Body of pancreas (tissue), 4 donors: ENCODE measurements around the gene SNX24. TPM values are rescaled to one million over a fixed set of nuclear protein-coding genes. Genes with fewer than 3 reads are reported as not detected.
"Not testable (repeated sequence)": the region's sequence is repeated elsewhere in the genome, so short reads cannot be mapped to it uniquely, and the experiment has no call there.

Experiments used
- ATAC-seq: fragments of 150-250 bp; one replicate; pipeline ENCODE4 v1.9.1; 2016
- DNase-seq, 4 donors: peaks; one replicate each; pipeline ENCODE4 v3.0.0-alpha.2; 2019
- H3K27ac ChIP-seq, 4 donors: fragments of 200-600 bp; sonication (generic); 1 replicate in 3 of 4; 2 replicates in 1 of 4; pipeline versions ENCODE4 v1.5.1 to v1.6.1; 2016 to 2019; ENCODE audit warnings: mild to moderate bottlenecking in 1 of 4, mixed read lengths in 1 of 4, moderate library complexity in 1 of 4
- H3K27me3 ChIP-seq, 2 donors: fragments of 200-600 bp; sonication (generic); one replicate each; pipeline ENCODE4 v1.6.0; 2016; ENCODE audit warnings: mild to moderate bottlenecking in 1 of 2
- H3K36me3 ChIP-seq, 2 donors: fragments of 200-600 bp; sonication (generic); replicated peaks in 1 of 2; 2 replicates each; pipeline ENCODE4 v1.5.1; 2016; ENCODE audit warnings: low read depth in 2 of 2; ENCODE audit not compliant: insufficient read depth in 1 of 2
- H3K4me1 ChIP-seq: fragments of 200-600 bp; sonication (generic); one replicate; pipeline ENCODE4 v1.6.0; 2016
- H3K4me3 ChIP-seq, 2 donors: fragments of 200-600 bp; sonication (generic); 1 replicate in 1 of 2; 2 replicates in 1 of 2; pipeline ENCODE4 v1.5.1; 2016 to 2019
- H3K9me3 ChIP-seq, 3 donors: fragments of 200-600 bp; sonication (generic); 1 replicate in 2 of 3; 2 replicates in 1 of 3; pipeline ENCODE4 v1.5.1; 2016
- CTCF ChIP-seq, 7 experiments: fragments of 450-650 bp in 4 of 7; fragments of 200-600 bp in 3 of 7; sonication (generic) in 3 of 7; IDR thresholded peaks; one replicate each; pipeline ENCODE4 v1.5.1; 2016 to 2019; ENCODE audit warnings: antibody characterized with exemption in 7 of 7
- POLR2A ChIP-seq, 3 donors: fragments of 450-650 bp; IDR thresholded peaks; one replicate each; pipeline ENCODE4 v1.6.1; 2016; ENCODE audit warnings: antibody characterized with exemption in 3 of 3, mild to moderate bottlenecking in 2 of 3
- WGBS, 2 donors: methylation state at CpG; one replicate each; pipeline ENCODE4 v1.1.5; 2017; 5-methylcytosine and 5-hydroxymethylcytosine counted together
- intact Hi-C: fragments of 100-400 bp; cut with DNase I; formaldehyde crosslinking; loops from one replicate; pipeline ENCODE4 v1.15.1; 2023
- total RNA-seq, 2 donors: library from RNA; depleted of rRNA; stranded (reverse); fragments of >200 nt; gene quantifications; one replicate each; pipeline ENCODE4 v1.1.0, GENCODE V29; 2016

SNX24 gene
- total RNA-seq, 2 donors from 2014 or later = 6.7 to 19.1 TPM

- H3K27me3 ChIP-seq = no peaks in the 10 kb centered on the region
- ATAC-seq = peak; percentile 15
- intact Hi-C loops = no loop called here
These were observed 121.7 kb downstream of the SNX24 start for GRCh38 chr5:122967085-122967484.

GRCh38 chr5:122967625-122968024 lies 122.2 kb downstream of the SNX24 start:
- no peak overlapping the region for H3K4me3 ChIP-seq
- ATAC-seq (peak; percentile 59), DNase-seq (peak; percentile 8 to 57 (median 19))
- H3K36me3 ChIP-seq = no peaks in the 10 kb centered on the region
- no peak overlapping the region for H3K27ac ChIP-seq
- no peak for TF ChIP-seq CTCF (IDR thresholded peaks at IDR 0.05)
- TF ChIP-seq POLR2A (IDR thresholded peaks at IDR 0.05) = no peak
- no peaks in the 10 kb centered on the region for H3K9me3 ChIP-seq
- 49 to 62% methylated on average over 8 of the region's 8 CpGs for WGBS, 2 donors
- H3K4me1 ChIP-seq = peaks cover 30% of the 10 kb centered on the region
- H3K27me3 ChIP-seq = no peaks in the 10 kb centered on the region
- intact Hi-C loops = no loop called here

More at GRCh38 chr5:122967085-122967484, 121.7 kb downstream of the SNX24 start:
- 63 to 81% methylated on average over 7 of the region's 7 CpGs for WGBS, 2 donors
- no peak for DNase-seq
- Histone ChIP-seq H3K27ac (no peak overlapping the region), H3K36me3 (no peaks in the 10 kb centered on the region), H3K9me3 (no peaks in the 10 kb centered on the region), H3K4me3 (no peak overlapping the region), H3K4me1 (peaks cover 30% of the 10 kb centered on the region)
- no peak for TF ChIP-seq POLR2A (IDR thresholded peaks at IDR 0.05)
- TF ChIP-seq CTCF (IDR thresholded peaks at IDR 0.05) = no peak

DNA sequence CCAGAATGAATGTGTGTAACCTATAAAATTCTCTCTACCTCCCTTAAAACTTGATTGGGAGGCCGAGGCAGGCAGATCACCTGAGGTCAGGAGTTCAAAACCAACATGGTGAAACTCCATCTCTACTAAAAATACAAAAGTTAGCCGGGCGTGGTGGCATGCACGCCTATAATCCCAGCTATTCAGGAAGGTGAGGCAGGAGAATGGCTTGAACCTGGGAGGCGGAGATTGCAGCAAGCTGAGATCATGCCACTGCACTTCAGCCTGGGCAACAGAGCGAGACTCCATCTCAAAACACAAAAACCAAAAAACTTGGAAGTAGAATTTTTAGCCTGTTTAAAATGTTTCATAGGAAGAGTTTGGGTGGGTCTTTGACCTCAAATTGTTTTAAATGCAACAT lies 122.6 kb downstream of the SNX24 start:
- intact Hi-C loops, H3K4me3 ChIP-seq, H3K36me3 ChIP-seq, H3K27me3 ChIP-seq, DNase-seq, H3K9me3 ChIP-seq, ATAC-seq, H3K27ac ChIP-seq: not testable (repeated sequence)
- peaks cover 30% of the 10 kb centered on the region for H3K4me1 ChIP-seq
- WGBS, 2 donors = 98% methylated on average over 6 of the region's 6 CpGs

- no peak overlapping the region for H3K27ac ChIP-seq
- 74 to 87% methylated on average over 2 of the region's 2 CpGs for WGBS, 2 donors
- TF ChIP-seq POLR2A (IDR thresholded peaks at IDR 0.05) (no peak), CTCF (IDR thresholded peaks at IDR 0.05) (no peak)
- no peaks in the 10 kb centered on the region for H3K36me3 ChIP-seq
- intact Hi-C loops = no loop called here
- peaks cover 17% of the 10 kb centered on the region for H3K4me1 ChIP-seq
- H3K9me3 ChIP-seq = no peaks in the 10 kb centered on the region
- ATAC-seq = no peak
- DNase-seq = no peak
- no peak overlapping the region for H3K4me3 ChIP-seq
- no peaks in the 10 kb centered on the region for H3K27me3 ChIP-seq
These were observed 125.9 kb downstream of the SNX24 start for GRCh38 chr5:122971333-122971732.

DNA sequence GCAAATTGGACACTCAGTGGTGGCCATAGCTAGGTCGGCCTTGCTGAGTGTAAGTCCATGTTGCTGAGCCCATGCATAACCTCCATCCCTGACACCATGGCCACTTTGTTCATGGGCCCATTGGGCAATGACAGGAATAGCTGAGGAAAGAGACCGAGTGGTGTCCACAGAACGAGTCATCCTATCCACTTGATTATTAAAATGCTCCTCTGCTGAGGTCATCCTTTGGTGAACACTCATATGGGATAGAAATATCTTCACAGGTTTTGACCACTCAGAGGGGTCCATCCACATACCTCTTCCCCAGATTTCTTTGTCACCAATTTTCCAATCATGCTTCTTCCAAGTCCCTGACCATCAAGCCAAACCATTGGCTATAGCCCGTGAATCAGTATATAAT lies 127.5 kb downstream of the SNX24 start:
- Histone ChIP-seq H3K27me3 (no peaks in the 10 kb centered on the region), H3K4me1 (peaks cover 18% of the 10 kb centered on the region), H3K4me3 (no peak overlapping the region), H3K9me3 (no peaks in the 10 kb centered on the region), H3K36me3 (no peaks in the 10 kb centered on the region), H3K27ac (no peak overlapping the region)
- WGBS, 2 donors = 96 to 99% methylated on average over 4 of the region's 4 CpGs
- no peak for DNase-seq
- intact Hi-C loops = no loop called here
- no peak for TF ChIP-seq POLR2A (IDR thresholded peaks at IDR 0.05)
- TF ChIP-seq CTCF (IDR thresholded peaks at IDR 0.05) = no peak
- no peak for ATAC-seq

- H3K27me3 ChIP-seq, intact Hi-C loops, H3K9me3 ChIP-seq, H3K4me3 ChIP-seq, H3K36me3 ChIP-seq, ATAC-seq, DNase-seq, H3K27ac ChIP-seq: not testable (repeated sequence)
- WGBS, 2 donors = 100% methylated on average over 1 of the region's 1 CpG
- H3K4me1 ChIP-seq = peaks cover 25% of the 10 kb centered on the region
These were observed 128.3 kb downstream of the SNX24 start for GRCh38 chr5:122973759-122974158.

GRCh38 chr5:122974251-122974650 lies 128.8 kb downstream of the SNX24 start:
- H3K9me3 ChIP-seq, H3K27ac ChIP-seq, H3K4me3 ChIP-seq, intact Hi-C loops, ATAC-seq, H3K27me3 ChIP-seq, DNase-seq, H3K36me3 ChIP-seq: not testable (repeated sequence)
- 96 to 100% methylated on average over 3 of the region's 3 CpGs for WGBS, 2 donors
- H3K4me1 ChIP-seq = peaks cover 30% of the 10 kb centered on the region
